Measurements from ENCODE around the gene DRAXIN.
A peak's percentile ranks its signal among the peaks of the same experiment; 100 is the strongest.

DRAXIN gene

DNA sequence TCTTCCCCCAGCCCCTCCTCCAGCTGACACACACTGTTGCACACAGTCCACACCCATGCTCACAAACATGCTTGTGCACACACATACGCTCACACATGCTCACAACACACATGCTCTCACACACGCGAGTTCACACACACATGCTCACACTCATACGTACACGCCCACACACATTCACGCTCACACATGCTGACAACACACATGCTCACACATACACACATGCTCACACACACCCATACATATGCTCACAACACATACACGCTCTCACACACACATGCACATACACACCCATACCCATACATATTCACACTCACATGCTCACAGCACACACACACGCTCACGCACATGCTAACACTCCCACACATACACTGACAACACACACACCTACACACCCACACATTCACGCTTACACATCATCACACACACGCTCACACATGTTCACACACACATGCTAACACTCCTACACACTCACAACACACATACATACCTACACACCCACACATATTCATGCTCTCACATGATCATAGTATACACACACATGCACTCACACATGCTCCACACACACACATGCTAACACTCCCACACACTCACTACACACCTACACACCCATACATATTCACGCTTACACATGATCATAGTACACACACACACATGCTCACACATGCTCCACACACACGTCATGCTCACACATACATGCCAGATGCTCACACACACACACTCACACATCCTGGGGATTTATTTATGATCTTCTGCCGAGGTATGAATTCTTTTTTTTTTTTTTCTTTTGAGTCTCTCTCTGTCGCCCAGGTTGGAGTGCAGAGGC, 10.7 kb downstream of the DRAXIN start:
- H3K9me3 ChIP-seq (ENCODE audit: control insufficient read depth, insufficient read depth, low read depth, low read length) = no peaks in the 10 kb centered on the region
- no peak overlapping the region for H3K4me3 ChIP-seq (ENCODE audit: low read depth, low read length)
- H3K4me1 ChIP-seq (ENCODE audit: control insufficient read depth, insufficient read depth, low read length) = 0 out of 2 replicates have a peak, but pooled peaks cover under 1% of the 10 kb centered on the region
- no peak overlapping the region for H3K27ac ChIP-seq (ENCODE audit: extremely low read depth, low read depth, low read length)
- no peaks in the 10 kb centered on the region for H3K36me3 ChIP-seq (ENCODE audit: control insufficient read depth in 2 of 2, insufficient read depth in 1 of 2, low read length in 2 of 2)
- ChIA-PET POLR2A (no interaction called here), CTCF (no interaction called here)
- TF ChIP-seq ZNF488 (tag by site-specific recombination; IDR thresholded peaks at IDR 0.05) (0 out of 2 replicates have a peak, but pooled peaks have one; percentile 39), ZNF785 (tag by site-specific recombination; IDR thresholded peaks at IDR 0.05) (peak; percentile 76; the same call in 1 of the 2 replicates), ZNF830 (tag by site-specific recombination; IDR thresholded peaks at IDR 0.05; ENCODE audit: low read depth) (no peak), ZFP3 (tag by site-specific recombination; IDR thresholded peaks at IDR 0.05; ENCODE audit: low read depth) (no peak), ZNF664 (tag by site-specific recombination; IDR thresholded peaks at IDR 0.05) (no peak), ZNF548 (tag by site-specific recombination; IDR thresholded peaks at IDR 0.05) (no peak), ZBTB20 (tag by site-specific recombination; IDR thresholded peaks at IDR 0.05) (0 out of 2 replicates have a peak, but pooled peaks have one; percentile 30), ZNF18 (tag by site-specific recombination; IDR thresholded peaks at IDR 0.05) (peak; percentile 98), HOXC10 (CRISPR knock-in tag; IDR thresholded peaks at IDR 0.05) (no peak), ZSCAN4 (tag by site-specific recombination; IDR thresholded peaks at IDR 0.05) (peak; percentile 65), ZNF670 (tag by site-specific recombination; IDR thresholded peaks at IDR 0.05; ENCODE audit: low read depth) (no peak), MYNN (tag by site-specific recombination; IDR thresholded peaks at IDR 0.05; ENCODE audit: borderline replicate concordance) (0 out of 2 replicates have a peak, but pooled peaks have one; percentile 9), ZNF132 (tag by site-specific recombination; IDR thresholded peaks at IDR 0.05; ENCODE audit: borderline replicate concordance) (no peak), ZNF701 (tag by site-specific recombination; IDR thresholded peaks at IDR 0.05) (no peak), OSR2 (tag by site-specific recombination; IDR thresholded peaks at IDR 0.05) (no peak), ZNF837 (tag by site-specific recombination; IDR thresholded peaks at IDR 0.05) (no peak), ZBTB26 (tag by site-specific recombination; optimal IDR thresholded peaks at IDR 0.05) (peak; percentile 10), ZNF138 (tag by site-specific recombination; IDR thresholded peaks at IDR 0.05; ENCODE audit: borderline replicate concordance) (no peak), SALL2 (tag by site-specific recombination; IDR thresholded peaks at IDR 0.05; ENCODE audit: borderline replicate concordance) (0 out of 2 replicates have a peak, but pooled peaks have one; percentile 33), ZNF514 (tag by site-specific recombination; IDR thresholded peaks at IDR 0.05) (no peak)
- TF ChIP-seq, protein P1, sequence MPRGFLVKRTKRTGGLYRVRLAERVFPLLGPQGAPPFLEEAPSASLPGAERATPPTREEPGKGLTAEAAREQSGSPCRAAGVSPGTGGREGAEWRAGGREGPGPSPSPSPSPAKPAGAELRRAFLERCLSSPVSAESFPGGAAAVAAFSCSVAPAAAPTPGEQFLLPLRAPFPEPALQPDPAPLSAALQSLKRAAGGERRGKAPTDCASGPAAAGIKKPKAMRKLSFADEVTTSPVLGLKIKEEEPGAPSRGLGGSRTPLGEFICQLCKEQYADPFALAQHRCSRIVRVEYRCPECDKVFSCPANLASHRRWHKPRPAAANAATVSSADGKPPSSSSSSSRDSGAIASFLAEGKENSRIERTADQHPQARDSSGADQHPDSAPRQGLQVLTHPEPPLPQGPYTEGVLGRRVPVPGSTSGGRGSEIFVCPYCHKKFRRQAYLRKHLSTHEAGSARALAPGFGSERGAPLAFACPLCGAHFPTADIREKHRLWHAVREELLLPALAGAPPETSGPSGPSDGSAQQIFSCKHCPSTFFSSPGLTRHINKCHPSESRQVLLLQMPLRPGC (tag by site-specific recombination; IDR thresholded peaks at IDR 0.05) = peak; percentile 30; the same call in 1 of the 2 replicates
- TF ChIP-seq, protein P2, sequence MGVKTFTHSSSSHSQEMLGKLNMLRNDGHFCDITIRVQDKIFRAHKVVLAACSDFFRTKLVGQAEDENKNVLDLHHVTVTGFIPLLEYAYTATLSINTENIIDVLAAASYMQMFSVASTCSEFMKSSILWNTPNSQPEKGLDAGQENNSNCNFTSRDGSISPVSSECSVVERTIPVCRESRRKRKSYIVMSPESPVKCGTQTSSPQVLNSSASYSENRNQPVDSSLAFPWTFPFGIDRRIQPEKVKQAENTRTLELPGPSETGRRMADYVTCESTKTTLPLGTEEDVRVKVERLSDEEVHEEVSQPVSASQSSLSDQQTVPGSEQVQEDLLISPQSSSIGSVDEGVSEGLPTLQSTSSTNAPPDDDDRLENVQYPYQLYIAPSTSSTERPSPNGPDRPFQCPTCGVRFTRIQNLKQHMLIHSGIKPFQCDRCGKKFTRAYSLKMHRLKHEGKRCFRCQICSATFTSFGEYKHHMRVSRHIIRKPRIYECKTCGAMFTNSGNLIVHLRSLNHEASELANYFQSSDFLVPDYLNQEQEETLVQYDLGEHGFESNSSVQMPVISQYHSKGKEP (tag by site-specific recombination; IDR thresholded peaks at IDR 0.05) = no peak
- TF ChIP-seq, protein P3, sequence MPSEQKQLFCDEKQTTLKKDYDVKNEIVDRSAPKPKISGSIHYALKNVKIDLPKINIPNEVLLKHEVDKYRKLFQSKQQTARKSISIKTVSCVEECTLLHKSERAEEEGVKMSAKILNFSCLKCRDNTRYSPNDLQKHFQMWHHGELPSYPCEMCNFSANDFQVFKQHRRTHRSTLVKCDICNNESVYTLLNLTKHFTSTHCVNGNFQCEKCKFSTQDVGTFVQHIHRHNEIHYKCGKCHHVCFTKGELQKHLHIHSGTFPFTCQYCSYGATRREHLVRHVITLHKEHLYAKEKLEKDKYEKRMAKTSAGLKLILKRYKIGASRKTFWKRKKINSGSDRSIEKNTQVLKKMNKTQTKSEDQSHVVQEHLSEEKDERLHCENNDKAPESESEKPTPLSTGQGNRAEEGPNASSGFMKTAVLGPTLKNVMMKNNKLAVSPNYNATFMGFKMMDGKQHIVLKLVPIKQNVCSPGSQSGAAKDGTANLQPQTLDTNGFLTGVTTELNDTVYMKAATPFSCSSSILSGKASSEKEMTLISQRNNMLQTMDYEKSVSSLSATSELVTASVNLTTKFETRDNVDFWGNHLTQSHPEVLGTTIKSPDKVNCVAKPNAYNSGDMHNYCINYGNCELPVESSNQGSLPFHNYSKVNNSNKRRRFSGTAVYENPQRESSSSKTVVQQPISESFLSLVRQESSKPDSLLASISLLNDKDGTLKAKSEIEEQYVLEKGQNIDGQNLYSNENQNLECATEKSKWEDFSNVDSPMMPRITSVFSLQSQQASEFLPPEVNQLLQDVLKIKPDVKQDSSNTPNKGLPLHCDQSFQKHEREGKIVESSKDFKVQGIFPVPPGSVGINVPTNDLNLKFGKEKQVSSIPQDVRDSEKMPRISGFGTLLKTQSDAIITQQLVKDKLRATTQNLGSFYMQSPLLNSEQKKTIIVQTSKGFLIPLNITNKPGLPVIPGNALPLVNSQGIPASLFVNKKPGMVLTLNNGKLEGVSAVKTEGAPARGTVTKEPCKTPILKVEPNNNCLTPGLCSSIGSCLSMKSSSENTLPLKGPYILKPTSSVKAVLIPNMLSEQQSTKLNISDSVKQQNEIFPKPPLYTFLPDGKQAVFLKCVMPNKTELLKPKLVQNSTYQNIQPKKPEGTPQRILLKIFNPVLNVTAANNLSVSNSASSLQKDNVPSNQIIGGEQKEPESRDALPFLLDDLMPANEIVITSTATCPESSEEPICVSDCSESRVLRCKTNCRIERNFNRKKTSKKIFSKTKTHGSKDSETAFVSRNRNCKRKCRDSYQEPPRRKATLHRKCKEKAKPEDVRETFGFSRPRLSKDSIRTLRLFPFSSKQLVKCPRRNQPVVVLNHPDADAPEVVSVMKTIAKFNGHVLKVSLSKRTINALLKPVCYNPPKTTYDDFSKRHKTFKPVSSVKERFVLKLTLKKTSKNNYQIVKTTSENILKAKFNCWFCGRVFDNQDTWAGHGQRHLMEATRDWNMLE (tag by site-specific recombination; conservative IDR thresholded peaks at IDR 0.05; ENCODE audit: low read depth) = no peak

Data from HEK293 (cell line).